GM19193 (cell line): ENCODE results near the gene IL4R.
A peak's percentile ranks its signal among the peaks of the same experiment; 100 is the strongest.

Experiments used
- POLR2A ChIP-seq: IDR thresholded peaks from 4 replicates; pipeline ENCODE4 v1.6.1; 2011; ENCODE audit not compliant: insufficient read depth, insufficient read length; ENCODE audit errors: extremely low read depth

Gene IL4R

DNA sequence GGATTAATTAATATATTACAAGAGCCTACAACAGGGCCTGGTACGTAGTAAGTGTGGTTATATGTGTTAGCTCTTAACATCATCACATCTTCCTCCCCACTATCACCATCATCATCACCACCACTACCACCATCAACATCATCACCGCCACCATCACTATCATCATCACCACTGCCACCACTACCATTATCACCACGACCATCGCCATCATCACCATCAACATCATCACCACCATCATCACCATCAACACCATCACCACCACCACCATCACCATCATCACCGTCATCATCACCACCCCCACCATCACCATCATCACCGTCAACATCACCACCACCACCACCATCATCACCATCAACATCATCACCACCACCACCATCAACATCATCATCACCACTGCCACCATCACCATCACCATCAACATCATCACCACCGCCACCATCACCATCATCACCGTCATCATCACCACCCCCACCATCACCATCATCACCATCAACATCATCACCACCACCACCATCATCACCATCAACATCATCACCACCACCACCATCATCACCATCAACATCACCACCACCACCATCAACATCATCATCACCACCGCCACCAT is 7.8 kb upstream of the IL4R start:
- TF ChIP-seq POLR2A = no peak

DNA sequence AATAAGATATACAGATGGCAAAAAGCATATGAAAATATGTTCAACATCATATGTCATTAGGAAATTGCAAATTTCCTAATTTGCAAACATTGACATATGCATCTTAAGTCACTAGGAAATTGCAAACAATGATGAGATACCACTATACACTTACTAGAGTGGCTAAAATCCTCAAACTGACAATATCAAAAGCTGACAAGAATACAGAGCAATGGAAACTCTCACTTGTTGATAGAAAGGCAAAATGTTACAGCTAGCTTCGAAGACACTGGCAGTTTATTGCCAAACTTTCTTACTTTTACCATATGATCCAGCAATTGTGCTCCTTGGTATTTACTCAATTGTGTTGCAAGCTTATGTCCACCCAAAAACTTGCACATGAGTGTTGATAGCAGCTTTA is 5.0 kb upstream of the IL4R start:
- no peak for TF ChIP-seq POLR2A

DNA sequence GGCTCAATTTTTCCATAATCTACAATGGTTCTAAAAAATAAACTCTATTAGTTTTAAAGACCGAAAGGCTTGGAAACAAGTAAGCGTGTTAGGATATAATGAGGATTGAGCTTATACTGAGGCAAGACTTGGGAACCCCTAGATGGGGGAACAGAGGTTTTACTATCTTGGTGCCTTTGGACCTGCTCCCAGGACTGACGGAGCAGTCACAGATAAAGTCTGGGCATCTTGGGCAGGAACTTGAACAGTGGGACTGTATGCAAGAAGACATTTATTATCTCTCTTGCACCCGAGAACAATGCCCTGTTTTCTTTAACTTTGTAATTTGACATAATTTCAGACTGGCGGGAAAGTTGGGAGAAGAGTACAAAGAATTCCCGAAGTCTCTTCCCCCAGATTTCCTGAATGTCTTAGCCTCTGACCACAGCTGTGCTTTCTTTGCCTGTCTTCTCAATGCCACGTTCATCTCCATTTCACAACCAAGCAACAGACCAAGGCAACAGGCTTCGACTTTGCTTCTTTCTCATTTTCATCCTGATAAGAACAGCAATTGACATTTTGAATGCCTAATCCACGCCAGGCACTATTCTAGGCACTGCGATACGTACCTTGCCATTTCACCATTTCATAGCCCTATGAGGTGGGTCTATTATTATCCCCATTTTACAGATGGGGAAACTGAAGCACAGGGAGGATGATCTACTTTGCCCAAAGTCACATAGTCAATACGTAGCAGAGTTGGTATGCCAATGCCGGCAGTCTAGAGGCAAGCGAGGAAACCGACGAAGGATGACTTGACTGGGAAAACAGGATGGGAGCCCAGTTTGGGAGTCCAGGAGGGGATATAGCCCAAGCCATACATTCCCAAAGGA is 3.0 kb upstream of the IL4R start:
- TF ChIP-seq POLR2A = no peak

DNA sequence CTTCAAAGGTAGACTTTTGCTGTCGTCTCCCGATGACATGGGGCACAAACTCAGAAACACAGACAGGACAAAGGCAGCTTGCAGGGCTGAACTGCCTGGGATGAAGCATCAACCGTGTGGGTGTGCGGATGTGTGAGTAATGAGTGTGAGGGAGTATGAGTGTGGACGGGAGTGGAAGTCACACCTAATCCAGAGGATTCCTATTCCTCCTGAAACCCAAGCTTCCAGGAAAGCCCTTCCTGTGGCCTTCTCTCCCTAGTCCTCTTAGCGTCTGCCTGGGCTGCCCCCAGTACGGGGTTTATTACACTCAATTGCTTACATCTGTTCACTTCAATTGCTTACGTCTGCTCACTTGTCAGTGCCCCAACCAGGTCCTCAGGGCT is 2.3 kb upstream of the IL4R start:
- no peak for TF ChIP-seq POLR2A

DNA sequence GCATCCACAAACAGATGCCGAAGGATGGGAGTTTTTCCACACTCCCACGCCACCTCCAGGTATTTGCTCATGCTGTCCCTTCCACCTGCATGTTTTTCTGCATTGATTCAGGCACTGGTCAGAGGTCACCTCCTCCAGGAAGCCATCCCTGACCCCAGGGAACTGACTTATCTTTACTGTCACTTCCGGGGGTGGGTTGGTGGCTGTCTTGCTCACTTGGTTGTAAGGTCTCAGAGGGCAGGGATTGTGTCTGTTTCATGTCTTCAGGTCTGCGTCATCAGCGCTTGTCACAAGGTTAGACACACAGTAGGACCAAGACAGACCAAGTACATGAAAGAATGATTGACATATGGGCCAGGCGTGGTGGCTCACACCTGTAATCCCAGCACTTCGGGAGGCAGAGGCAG is 1.9 kb upstream of the IL4R start:
- no peak for TF ChIP-seq POLR2A

DNA sequence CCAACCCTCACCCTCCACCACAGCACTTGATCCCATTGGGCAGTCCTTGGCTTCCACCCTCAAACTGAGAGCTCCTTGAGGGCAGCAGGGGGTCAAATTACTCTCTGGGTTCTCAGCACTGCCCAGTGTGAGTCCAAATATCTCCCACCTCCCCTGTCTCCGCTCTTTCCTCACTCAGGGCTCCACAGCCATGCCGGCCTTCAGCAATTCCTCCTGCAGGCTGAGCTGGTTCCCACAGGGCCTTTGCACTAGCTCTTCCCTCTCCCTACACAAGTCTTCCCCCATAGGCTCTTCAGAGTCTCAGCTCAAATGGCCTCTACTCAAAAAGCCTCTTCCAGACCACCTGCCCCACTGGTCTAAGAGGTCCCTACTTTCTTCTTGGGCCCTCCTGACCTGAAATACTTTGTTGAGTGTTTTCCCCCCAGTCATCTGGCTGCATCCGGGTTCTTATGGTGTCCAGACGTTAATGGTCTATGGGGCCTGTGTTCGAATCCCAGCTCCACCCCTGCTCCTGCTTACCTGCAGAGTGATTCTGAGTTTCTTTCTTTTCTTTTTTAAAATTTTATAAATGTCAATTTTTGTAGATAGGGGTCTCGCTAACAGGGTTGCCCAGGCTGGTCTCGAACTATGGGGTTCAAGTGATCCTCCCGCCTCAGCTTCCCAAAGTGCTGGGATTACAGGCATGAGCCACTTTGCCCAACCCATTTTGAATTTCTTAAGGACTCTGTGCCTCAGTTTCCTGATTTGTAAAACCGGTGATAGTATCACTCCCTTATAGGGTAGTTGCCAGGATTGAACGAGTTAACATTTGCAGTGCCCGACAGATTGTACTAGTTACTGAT is 973 bp upstream of the IL4R start:
- no peak for TF ChIP-seq POLR2A

DNA sequence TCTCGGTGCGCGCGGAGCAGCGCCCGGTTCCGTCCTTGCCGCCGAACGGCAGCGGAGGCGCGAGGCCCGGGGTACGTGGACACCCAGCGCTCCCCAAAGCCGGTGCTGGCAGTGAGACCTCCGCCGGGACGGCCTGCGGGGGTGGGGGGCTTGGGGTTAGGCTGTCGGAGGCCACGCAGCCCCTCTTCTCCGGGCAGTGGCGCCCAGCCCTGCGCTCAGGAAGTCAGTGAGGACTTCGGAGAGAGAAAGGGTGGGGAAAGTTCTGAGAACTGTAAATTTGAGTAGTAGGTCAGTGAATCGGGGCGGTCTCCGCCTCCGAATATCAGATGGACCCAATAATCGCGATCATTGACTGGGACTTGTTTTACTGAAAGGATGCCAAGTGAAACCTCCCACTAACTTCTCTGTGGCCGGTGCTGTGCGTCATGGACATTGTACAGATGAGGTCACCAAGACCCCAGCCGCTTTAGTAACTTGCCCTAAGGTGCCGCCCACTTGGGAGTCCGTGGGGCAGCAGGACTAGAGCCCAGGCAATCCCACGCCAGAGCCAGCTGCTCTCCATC is 468 bp downstream of the IL4R start:
- peak; percentile 32 for TF ChIP-seq POLR2A

DNA sequence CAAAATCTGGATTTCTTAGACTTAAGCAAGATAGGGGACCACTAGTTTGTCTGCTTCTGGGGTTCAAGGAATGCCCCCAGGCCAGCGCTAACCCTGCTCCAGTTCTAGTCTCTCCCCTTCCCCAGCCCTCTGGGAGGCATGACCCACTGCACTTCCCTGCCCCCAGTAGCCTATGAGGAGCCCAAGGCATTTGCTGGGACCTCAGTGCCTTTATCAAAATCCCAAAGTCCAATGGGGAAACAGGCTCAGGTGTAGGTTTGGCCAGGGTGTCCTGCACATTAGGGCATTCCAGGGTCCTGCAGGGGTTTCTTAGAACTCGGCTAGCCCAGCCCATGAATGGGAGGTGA is 1.2 kb downstream of the IL4R start:
- TF ChIP-seq POLR2A = no peak

DNA sequence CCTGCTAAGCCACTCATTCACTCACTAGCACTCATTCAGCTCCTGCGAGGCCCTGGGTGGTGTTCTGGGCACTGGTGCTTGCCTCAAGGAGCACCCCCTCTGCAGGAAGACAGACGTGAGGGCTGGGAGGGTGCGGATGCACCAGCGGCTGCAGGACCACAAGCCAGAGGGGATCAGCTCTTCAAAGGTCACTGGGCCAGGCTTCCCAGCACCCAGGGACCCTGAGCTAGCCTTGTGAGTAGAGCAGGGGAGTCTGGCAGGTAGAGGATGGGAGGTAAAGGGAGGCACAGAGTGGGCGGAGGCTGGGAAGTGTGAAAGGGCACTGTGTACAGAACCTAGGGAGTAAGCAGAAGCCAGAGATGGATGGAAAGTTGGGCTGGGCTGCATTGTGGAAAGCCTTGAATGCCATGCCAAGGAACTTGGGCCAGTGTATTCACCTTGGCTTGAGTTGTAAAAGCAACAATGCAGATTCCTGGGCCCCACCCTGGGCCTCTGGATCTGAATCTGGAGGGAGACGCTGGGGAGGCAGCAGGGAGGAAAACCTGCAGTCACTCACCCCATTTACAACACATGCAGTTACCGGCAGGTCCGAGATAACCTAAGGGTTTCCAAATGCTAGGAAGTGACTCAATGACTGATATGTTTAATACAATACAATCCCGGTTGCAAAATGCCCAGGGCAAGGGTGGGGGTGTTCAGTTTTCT is 1.7 kb downstream of the IL4R start:
- TF ChIP-seq POLR2A = no peak

DNA sequence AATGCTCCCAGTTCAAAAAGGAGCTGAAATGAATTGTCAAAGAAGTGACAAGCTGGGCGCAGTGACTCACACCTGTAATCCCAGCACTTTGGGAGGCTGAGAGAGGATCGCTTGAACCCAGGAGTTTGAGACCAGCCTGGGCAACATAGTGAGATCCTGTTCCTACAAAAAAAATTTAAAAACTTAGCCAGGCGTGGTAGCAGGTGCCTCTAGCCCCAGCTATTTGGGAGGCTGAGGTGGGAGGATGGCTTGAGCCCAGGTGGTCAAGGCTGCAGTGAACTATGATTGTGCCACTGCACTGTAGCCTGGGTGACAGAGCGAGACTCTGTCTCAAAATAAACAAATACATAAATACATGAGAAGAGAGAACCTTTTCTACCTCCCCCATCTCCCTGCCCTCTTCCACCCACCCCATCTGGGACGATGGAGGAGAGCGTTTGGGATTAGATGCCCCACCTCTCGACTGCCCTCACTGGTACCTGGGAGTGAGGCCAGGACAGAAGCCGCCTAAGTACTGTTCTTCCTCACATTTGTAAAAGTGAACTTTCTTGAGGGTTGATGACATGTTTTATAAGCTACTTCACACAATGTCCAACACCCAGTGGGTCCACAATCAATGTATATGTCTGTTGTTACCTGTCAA is 2.4 kb downstream of the IL4R start:
- TF ChIP-seq POLR2A = no peak

DNA sequence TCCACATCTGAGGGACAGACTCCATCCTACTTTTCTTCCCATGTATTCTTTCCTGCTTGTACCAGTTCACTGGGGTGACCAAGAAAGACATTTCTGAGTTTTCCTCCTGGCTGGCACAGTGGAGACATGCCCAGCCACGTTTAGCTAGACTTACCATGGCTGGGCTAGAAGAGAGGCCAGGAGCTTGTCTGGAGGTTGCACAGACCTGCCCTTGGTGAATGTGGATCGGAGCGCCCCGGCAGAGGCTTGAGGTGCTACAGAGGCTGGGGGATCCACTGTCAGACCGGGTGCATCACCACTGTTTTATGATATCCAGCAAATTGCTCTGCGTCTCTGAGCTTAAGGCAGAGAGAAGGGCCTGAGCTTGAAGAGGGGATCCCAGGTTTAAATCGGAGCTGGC is 3.5 kb downstream of the IL4R start:
- TF ChIP-seq POLR2A = no peak

DNA sequence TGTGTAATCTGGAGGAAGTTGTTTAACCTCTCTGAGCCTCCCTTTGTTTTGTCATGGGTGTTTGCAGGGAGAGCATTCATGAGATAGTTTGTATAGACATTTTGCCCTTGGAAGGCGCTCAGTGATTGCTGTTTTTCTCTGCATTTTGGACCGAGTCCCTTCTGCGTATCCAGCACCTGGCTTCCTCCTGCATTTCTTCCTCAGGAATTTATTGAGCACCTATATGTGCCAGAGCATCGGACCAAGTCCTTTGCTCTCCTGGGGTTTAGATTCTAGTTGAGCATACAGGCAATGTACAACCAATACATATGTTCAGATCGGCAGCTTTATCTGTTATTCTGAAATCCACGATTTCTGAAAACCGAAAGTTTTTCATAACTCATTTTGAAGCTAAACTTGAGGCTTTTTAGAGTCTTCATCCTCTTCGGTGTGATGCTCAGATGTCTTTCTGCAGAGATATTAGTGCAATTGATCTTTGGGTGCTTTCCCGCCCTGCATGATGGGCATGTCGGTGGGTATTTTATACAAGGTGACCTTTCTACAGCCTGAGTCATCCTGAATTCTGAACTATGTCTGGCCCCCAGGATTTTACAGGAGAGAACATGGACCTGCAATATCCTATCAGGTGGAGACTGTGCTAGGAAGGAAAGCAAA is 4.1 kb downstream of the IL4R start:
- no peak for TF ChIP-seq POLR2A

DNA sequence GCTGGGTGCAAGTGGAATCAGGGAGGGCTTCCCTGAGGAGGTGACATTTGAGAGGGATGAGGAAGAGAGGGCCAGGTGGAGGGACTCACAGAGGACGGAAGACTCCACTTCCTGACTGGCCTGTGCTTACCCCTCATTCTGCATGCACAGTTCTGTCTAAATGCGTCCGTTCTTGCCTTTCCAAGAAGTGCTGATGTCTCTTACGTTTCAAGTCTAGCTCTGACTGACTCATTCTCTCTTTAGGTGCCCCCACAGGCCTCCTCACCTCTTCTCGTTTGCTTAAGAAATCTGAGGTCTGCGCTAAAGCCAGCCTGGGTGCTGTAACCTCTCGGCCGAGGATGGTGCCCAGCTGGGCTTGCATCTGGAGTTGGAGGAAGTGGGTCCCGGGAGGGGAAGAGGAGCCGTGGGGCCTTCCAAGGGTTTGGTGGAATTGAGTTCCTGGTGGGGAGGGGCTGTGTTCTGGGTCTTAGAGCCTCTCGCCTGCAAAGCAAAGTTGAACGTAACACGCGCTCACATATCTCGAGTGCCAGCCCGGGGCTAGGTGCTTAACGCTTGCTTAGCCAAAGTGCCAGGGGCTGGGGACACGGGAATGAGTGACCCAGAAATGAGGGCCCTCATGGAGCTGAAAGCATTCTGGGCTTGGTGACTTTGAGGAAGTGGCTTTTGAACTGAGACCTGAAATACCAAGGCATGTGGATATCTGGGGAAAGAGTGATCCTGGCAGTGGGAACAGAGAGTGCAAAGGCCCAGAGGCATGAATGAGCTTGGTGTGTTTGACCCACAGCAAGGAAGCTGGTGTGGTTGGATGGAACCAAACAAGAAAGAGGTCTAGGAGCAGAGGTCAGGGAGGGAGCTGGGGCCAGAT is 4.8 kb downstream of the IL4R start:
- no peak for TF ChIP-seq POLR2A
